DMS 273 treated with DMSO at 0.1 percent for 48 hours (cell line): Measurements from ENCODE around the gene FOXC1.

Source experiments
- DNase-seq: peaks from one replicate; lab custom pipeline; 2025; lab: John Stamatoyannopoulos, UW

Gene FOXC1

GRCh38 chr6:1624058-1624850 lies 14.5 kb downstream of the FOXC1 start:
- DNase-seq = no peak

GRCh38 chr6:1624851-1625781 lies 15.4 kb downstream of the FOXC1 start:
- no peak for DNase-seq

GRCh38 chr6:1625794-1626435 lies 16.2 kb downstream of the FOXC1 start:
- DNase-seq = no peak

GRCh38 chr6:1626481-1626880 lies 16.8 kb downstream of the FOXC1 start:
- no peak for DNase-seq

- DNase-seq = no peak
Observed at GRCh38 chr6:1627827-1628560, 18.3 kb downstream of the FOXC1 start.

GRCh38 chr6:1629316-1629715 lies 19.6 kb downstream of the FOXC1 start:
- DNase-seq = no peak

GRCh38 chr6:1630212-1630770 lies 20.6 kb downstream of the FOXC1 start:
- DNase-seq = no peak

- DNase-seq = no peak
Observed at GRCh38 chr6:1630771-1631217, 21.1 kb downstream of the FOXC1 start.

GRCh38 chr6:1631251-1631650 lies 21.5 kb downstream of the FOXC1 start:
- DNase-seq = no peak

GRCh38 chr6:1633366-1634021 lies 23.8 kb downstream of the FOXC1 start:
- no peak for DNase-seq

- no peak for DNase-seq
Observed at GRCh38 chr6:1634081-1634480, 24.4 kb downstream of the FOXC1 start.

GRCh38 chr6:1635305-1636010 lies 25.7 kb downstream of the FOXC1 start:
- DNase-seq = no peak

- DNase-seq = no peak
Observed at GRCh38 chr6:1636272-1636825, 26.6 kb downstream of the FOXC1 start.

GRCh38 chr6:1636971-1637871 lies 27.5 kb downstream of the FOXC1 start:
- no peak for DNase-seq

GRCh38 chr6:1639430-1639829 lies 29.7 kb downstream of the FOXC1 start:
- no peak for DNase-seq

GRCh38 chr6:1640476-1640875 lies 30.8 kb downstream of the FOXC1 start:
- no peak for DNase-seq

GRCh38 chr6:1641343-1641885 lies 31.7 kb downstream of the FOXC1 start:
- DNase-seq = no peak

GRCh38 chr6:1643111-1643510 lies 33.4 kb downstream of the FOXC1 start:
- no peak for DNase-seq
